GM18499 (cell line): ENCODE results near the gene CTNND1.

Experiments
- ATAC-seq: cut with Tn5 transposase; IDR thresholded peaks from one replicate; pipeline ENCODE4 v1.9.1; 2021; ENCODE audit warnings: moderate number of reproducible peaks; ENCODE audit not compliant: insufficient read depth, unreplicated experiment

Gene CTNND1

DNA sequence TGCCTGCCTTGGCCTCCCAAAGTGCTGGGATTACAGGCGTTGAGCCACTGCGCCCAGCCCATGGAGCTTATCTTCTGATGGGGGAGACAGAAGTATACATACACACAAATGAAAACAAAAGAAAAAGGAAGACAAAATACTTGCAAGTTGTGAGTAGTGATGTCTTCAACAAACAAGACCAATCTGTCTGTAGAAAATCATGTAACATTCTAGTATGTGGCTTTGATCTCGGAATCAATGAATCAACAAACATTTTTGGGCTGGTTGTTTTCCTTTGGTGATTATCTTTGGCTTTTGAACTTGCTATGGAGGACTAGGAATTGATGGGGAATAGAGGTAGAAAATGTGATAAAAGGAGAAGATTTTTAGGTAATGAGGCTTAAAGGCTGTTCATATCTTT, 3.4 kb upstream of the CTNND1 start:
- ATAC-seq = no peak

DNA sequence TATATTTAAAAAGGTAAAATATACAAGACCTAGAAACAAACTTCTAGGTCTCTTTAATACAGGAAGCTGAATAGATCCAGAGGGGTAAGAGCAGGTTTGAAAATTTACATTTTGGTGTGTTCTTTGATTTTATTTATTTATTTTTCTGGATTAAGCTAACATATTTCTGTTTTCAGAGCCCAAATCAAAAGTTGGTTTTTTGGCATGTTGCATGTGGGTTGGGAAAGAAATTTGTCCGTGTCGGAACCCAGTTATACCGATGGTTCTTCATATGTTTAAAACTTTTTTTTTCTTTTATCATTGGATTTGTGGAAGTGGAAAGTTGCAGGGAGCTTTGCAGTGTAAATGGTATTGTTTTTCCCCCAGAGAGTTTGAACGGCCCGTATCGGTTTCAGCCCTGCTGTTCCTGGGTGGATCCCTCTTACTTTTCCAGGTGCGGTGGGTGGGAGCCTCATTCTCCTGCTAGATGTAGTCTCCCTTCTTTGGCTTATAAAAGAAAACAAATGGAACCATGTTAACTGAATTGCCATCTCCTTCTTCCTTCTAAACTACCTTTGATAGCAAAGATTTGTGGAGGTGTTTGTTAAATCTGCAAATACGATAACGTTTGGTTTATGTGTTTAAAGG, 746 bp downstream of the CTNND1 start:
- no peak for ATAC-seq

DNA sequence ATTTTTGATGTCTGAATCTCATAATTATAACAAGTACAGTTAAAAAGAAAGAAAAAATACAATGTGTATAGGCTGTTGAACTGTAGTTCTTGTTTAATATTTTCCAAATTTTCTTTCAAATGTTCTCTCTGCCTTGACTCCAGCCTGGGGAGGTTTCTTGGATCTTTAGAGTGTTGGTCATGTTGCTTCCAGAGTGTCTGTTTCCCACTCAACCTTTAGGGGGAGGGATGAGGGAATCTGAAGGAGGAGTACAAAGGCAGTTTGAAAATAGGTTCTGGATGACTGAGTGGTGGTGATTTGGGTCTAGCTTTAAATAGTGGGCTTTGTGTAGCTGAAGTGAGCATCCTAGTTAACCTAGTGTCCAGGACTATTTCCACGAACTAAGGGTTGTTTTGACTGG, 2.0 kb downstream of the CTNND1 start:
- ATAC-seq = no peak

DNA sequence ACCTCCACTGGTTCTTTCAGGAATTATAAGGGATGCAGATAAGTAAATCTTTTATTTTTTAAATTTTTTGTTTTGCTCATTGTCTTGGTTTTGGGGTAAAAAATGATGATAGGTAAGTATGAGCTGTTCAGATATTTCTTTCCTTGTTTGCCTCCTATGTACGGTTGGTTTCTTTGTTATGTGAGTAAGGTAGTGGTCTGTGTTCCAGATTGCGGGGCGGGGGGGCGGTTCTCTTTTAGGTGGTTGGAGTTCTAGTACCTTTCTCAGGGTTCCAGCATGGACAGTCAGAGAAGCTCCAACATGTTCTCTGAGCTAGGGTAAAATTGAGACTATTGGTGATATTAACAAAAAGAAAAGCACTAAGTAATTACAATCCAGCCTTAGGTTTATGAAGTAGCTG, 2.4 kb downstream of the CTNND1 start:
- ATAC-seq = no peak

DNA sequence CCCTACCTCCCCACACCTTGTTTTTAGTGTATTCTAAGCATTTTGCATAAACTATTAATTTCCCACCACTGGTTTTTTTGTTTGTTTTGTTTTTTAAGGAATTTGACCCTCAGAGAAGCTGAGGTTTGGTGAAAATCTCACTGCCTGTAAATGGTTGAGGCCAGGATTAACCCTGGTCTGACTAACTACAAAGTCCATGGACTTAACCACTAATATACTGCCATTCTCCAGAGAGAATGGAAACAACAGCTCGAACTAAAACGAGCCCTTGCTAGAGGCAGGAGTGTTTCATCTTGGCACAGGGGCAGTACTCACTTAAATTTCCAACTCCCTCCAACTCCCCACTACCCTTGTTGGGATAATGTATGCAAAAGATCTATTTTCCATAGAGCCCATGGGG, 3.0 kb downstream of the CTNND1 start:
- no peak for ATAC-seq

DNA sequence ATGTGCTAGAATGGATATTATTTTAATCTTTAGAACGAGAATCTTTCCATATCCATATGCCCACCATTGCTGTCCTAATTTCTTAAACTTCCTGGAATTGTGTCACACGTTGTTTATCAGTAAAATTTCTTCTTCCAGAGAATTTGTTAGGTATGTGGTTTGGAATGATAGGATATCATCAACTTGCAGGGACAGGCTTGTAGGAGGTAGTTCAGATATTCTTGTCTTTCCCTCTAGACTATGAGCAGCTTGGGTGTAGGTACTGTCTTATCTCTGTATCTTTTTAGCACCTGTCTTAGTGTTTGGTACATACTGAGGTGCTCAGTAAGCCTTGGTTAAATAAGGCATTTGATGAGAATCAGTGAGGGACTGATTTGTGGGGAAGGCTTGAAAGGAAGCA, 3.4 kb downstream of the CTNND1 start:
- no peak for ATAC-seq

DNA sequence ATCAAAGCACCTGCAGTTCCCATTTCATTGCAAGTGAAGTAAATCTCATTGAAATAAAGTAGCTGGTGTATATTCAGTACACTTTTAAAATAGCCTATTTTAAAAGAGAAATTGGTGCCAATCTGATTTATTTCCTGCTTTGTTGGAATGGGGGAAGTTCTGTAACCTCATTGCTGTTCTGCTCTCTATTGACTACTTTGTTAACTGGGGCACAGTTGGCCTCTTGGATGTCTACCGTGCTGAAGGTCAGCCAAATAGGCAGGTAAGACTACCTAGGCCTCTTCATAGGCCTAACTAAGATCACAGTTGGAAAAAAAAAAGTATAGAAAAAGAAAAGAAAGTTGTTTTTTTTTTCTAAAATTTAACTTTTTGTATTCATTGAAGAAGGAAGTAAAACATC, 9.2 kb downstream of the CTNND1 start:
- no peak for ATAC-seq

DNA sequence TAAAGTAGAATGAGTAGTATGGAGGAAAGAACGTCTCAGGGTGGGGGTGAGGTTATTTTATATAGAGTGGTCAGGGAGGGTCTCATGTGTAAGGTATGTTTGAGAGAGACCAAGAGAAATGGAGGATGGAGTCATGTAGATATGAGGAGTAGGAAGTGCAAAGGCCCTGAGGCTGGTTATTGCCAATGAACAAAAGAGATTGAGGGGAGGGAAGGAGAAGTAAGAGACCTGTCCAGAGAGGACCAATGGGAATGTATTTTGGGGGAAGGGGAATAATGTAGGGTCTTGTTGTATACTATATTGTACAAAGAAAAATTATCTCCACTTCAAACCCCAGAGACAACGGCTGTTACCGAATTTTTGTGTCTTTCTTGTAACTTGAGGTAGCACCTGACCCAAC, 9.8 kb downstream of the CTNND1 start:
- ATAC-seq = no peak

DNA sequence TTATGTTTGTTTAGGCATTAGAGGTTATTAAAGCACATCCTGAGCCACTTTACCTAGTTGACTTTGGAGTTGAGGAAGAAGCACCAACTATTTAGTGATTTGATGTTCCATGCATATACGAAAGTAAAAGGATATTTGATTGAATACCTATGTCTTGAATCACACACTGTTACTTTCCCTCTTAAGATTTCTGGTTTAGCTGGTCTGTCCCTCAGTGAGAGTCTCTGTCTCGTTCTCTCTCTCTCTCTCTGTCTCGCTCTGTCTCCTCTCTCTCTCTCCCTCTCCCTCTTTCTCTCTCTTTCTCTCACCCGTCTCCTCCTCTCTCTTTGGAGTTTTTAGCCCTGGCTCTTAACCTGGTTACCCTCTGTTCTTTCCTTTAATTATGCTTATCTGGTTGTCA, 11.0 kb downstream of the CTNND1 start:
- no peak for ATAC-seq

DNA sequence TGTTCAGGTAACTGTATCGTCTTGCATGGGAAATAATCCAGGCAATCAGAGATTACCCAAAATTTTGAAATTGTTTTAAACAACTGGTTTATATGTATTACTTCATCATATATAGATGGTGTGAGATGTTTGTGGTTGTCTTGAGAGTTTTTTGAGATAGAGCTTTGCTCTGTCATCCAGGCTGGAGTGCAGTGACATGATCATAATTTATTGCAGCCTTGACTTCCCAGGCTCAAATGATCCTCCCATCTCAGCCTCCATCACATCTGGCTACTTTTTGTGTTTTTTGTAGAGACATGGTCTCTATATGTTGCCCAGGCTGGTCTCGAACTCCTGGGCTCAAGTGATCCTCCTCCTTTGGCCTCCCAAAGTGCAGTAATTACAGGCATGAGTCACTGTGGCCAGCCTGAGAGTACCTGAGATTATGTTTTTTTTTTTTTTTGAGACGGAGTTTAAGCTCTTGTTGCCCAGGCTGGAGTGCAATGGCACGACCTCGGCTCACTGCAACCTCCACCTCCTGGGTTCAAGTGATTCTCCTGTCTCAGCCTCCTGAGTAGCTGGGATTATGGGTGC, 11.5 kb downstream of the CTNND1 start:
- ATAC-seq = no peak

DNA sequence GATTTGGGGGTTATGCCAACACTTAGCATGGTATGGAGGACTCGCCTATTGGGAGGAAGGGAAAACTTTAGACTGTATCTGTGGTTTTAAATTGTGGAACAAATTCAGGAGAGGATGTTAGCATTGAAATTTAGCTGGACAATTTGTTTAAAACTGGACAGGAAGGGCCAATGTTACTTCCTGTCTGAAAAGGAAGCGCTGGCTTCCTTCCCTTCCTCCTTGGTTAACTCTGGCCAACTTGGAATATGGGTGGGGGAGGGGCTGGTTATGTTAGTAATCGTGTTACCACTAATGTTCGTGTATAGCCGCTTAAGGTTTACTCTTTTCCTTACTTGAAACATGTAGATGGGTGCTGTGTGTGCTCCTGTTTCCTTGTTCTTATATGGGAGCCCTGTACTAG, 13.9 kb downstream of the CTNND1 start:
- no peak for ATAC-seq

DNA sequence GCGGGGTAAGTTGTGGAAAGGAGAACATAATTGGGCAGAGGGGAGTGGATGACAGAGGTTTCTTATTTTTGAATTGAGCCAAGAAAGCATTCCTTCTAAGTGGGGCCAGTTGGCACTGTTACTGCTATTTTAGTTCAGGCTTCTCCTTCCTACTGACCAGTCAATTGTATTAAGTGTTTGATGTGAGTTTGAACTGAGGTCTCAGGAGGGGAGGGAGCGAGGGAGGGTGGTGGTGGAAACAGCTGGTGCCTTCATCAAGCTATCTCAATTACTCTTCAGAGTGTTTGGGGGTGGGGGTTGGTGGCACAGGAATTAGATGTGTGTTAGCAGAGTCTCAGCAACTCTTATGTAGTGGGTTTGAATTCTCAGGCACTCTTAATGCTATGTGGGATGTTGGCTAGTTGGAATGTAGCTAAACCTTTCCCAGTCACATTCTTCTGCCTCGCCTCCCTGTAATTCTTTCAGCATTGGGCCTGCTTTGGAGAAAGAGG, 14.5 kb downstream of the CTNND1 start:
- ATAC-seq = no peak

DNA sequence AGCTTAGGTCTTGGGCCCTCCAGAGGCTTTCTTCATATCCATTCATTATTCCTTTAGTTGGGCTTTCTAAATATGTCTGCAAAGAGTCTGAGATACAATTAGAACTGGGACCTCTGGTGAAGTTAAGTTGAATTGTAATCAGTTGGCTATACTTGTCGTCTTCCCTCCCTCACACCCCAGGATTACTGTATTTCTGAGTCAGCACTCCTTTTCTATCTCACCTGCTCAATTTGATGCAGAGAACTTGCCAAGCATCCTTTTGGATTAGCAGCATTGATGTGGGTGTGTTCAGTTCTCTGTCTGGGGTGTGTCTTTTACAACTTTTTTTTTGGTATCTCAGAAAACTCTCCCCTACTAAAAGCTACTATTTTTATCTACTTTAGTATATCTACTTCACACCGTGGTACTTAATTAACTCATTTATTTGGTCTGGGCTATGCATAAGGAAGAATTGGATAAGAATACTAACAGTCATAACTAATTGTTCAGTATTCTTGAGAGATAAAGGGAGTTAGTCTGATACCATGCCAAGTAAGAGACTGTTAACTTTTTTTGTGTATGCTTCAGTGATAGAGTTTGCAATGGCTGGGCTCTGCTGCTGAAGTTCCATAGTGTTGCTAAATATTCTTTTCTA, 15.1 kb downstream of the CTNND1 start:
- no peak for ATAC-seq

DNA sequence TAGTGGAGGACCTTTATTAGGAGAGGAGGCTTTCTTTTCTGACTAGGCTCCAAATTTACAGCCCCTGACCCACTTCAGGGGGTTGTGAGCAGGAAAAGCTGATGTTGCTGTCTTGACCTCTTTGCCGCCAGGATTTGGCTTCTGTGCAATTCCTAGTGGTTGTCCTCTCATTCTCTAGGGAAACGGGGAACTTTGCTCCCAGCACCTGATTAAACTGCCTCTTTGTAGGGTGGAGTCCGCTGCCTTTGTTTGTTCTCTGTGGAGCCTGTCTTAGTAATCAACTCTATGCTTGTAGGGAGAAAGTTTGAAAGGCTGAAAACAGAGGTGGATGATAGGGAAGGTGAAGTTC, 16.3 kb downstream of the CTNND1 start:
- no peak for ATAC-seq

DNA sequence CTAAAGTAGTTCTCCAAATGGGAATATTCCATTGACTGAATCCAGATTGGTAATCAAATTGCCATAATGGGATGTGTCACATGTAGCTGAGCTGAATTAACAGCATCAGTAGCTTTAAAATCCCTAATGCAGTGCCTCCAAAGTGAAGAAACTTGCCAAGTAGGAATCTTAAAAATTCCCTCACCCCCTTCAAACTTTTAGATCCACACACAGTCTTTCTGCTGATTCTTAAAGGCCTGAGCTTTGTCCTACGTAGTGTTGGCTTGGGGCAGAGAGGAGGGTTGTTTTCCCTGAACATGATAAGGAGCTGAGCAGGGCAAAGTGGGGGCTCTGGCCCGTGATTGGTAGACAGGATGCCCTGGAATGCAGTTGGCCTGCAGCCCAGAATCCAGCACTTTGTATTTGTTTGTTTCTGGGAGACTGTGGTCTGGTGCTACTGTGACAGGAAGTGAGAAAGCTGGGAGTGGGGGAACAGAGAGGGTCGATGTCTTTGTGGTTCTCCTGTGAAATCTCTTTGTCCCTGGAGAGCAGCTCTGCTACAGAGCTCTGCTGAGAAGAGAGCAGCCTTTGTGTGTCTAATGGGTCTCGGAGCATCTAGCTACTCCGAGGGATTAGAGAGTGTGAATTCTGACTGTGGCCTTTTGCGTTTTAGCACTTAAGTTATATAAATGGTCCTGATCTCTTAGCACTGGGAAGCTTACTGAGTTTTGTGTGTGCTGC, 16.9 kb downstream of the CTNND1 start:
- no peak for ATAC-seq

DNA sequence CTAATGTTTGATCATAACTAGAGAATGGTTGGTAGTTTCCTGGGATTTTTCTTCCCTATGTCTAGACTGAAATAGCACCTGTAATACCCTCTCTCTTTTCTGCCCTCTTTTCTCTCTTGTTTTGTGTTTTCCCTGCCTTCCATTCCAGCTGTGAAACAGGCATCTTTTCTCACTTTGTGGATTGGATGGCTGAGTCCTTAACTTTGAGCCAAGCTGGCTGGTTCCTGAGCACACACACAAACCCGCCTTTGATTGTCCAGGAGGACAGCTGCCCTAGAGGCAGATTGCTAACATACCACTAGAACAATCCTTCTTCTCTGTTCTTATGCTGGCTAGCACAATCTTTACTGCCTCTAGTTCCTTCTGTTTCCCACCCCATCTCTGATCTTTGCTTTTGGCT, 17.7 kb downstream of the CTNND1 start:
- ATAC-seq = no peak

DNA sequence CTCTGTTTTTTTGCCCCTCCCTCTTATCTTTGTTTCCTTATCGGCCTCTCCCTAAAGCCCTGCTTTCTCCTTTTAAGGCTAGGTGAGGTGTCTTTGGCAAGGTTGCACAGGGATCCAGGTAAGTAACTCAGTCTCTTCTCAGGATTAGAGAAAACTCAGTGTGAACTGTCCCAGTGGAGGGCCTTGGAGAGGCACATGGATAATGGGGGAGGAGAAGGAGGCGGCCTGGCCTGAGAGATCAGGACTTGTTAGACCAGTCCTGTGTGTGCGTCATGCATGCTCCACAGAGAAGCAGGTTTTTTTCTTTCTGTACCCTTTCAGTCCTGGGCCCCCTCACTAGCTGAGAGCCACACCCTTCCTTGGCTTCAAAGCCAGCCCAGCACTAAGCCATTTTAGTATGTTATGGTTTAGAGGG, 19.9 kb downstream of the CTNND1 start:
- ATAC-seq = no peak

DNA sequence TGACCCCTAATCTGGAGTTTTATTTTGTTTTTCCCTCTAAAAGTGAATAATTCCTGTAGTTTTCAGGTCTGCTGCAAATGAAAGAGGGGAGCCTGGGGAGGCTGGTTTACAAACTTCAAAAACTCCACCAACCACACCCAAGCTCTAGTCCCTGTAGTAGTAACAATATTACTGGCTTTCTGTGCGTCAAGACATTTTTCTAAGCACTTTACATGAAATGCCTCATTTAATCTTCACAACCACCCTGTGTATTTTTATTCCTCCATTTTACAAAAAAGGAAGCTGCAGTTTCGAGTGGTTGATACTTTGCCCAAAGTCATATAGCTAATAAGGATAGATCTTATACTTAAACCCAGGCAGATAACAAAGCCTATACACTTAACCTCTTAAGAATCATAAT, 23.5 kb downstream of the CTNND1 start:
- ATAC-seq = peak; percentile 44

DNA sequence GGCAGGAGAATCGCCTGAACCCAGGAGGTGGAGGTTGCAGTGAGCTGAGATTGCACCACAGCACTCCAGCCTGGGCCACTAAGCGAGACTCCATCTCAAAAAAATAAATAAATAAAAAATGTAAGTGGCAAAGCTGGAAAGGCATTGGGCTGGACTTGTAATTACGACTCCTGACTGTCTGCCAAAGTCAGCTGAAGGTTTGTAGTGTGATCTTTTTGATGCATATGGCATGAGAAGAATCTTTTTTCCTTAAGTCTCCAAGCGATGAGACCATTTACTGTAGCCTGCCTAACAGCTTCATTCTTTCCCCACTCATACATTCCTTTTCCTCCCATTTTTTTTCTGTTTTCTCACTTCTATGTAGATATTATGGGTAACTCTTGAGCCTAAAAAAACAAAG, 24.8 kb downstream of the CTNND1 start:
- ATAC-seq = no peak

DNA sequence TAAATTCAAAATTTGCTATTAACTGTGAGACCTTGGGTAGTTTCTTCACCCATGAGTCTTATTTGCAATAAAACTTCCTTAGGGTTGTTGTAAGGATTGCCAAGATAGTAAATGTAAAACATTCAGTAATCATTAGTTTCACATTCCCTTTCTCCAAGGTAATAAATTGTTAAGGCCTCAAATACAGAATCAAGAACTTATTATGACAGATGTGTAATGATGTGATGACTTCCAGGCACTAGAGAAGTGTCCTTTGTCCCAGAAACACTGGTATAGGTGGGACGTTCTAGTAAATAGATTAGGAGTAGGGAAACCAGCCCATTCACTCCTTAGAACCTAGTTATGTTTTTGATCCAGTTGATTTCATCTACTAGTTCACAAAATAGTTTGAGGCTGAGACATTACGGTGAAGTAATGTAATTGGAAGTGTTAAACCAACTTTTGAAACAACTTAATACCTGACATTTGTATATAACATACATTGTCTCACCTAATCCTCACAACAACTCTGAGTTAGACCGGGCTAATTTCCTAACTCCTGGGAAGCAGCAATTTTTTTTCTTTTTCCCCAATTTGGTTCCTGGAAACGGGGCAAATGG, 25.5 kb downstream of the CTNND1 start:
- no peak for ATAC-seq
